GM20431 (cell line): ENCODE measurements around the gene PHOX2A.

ENCODE experiments used
- in situ Hi-C: fragments of 300-500 bp; cut with MseI, MboI; formaldehyde crosslinking; loops from one replicate; pipeline ENCODE4 v1.15.0; 2020; ENCODE audit warnings: low sequenced_read_pairs; ENCODE audit not compliant: unreplicated experiment

Gene PHOX2A

GRCh38 chr11:72250661-72251464, 6.9 kb upstream of the PHOX2A start:
- in situ Hi-C loops, result no loop called here

GRCh38 chr11:72249961-72250360, 6.0 kb upstream of the PHOX2A start:
- in situ Hi-C loops, result no loop called here

DNA sequence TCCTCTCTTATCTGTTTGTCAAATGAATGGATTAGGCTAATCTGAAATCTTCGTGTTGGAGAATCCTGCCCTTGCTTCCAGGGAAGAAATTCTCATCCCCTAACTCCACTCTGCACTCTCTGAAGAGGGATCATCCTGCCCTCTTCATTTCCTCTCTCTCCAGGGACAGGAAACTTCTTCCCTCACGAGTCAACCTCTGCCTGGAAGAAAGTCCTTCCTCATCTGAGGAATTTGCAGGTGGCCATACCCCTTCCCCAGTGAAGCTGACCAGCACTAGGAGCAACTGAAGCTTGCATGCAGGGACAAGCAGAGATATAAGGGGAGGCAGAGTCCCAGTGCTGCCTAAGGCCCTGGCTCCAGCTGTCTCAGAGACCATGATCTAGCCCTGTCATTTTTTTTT, 3.6 kb upstream of the PHOX2A start:
- in situ Hi-C loops, result no loop called here

DNA sequence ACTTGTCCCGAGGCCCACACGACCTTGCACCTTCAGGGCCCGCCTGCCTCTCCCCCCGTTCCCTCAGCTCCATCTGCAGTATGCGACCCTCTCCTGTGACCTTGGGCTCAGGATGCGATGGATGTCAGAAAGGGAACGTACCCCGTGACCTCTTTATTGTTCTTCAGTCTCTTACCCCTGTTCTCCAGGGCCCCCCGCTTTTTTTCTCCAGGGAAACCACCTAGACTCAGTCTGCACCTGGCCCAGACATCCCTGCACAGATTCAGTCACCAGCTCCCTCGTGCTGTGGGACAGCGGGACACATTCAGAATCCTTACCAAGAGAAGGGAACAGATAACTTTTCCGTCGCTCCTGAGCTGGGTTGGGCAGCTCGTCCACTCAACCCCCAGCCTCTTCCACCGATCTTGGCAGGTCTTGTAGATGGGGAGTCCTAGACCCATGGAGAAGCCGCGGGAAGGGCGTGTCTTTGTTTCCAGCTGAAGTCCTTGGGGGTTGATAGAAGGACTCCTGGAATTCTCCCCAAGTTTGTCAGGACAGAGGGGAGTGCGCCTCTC, 1.4 kb upstream of the PHOX2A start:
- in situ Hi-C loops, result no loop called here

DNA sequence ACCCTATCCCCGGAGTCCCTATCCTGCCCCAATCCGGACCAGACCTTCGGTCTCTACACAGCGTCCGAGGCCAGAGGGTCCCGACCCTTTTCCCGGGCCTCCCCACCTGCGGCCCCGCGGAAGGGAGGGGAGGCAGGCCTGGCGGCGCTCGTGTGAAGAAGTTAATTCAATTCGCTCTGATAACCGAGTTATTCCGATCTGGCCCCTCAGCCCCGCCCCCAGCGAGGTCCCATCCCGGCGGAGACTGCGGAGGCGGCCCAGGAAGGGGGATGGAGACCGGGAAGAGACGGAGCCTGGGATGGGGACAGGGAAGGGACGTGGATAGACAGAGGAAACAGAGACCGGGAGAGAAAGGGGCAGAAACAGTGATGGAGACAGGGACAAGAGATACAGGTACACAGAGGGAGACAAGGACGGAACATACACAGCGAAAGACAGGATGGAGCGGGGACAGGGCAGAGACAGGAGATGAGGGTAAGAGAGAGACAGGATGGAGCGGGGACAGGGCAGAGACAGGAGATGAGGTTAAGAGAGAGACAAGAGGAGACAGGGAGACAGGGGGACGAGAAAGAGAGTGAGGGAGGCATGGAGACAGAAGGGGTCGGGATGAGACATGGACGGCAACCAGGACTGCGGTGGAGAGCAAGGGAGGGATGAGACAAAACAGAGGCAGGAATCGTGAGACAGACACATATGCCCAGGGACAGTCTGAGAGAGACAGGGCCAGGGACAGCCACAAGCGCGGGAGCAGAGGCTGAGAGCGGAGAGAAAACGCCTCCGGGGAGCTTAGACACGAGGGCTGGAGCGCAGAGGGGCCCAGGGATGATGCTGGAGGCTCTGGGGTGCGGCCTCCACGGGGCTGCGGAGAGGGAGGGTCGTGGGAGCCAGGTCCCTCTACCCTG, 636 bp upstream of the PHOX2A start:
- in situ Hi-C loops, result no loop called here

DNA sequence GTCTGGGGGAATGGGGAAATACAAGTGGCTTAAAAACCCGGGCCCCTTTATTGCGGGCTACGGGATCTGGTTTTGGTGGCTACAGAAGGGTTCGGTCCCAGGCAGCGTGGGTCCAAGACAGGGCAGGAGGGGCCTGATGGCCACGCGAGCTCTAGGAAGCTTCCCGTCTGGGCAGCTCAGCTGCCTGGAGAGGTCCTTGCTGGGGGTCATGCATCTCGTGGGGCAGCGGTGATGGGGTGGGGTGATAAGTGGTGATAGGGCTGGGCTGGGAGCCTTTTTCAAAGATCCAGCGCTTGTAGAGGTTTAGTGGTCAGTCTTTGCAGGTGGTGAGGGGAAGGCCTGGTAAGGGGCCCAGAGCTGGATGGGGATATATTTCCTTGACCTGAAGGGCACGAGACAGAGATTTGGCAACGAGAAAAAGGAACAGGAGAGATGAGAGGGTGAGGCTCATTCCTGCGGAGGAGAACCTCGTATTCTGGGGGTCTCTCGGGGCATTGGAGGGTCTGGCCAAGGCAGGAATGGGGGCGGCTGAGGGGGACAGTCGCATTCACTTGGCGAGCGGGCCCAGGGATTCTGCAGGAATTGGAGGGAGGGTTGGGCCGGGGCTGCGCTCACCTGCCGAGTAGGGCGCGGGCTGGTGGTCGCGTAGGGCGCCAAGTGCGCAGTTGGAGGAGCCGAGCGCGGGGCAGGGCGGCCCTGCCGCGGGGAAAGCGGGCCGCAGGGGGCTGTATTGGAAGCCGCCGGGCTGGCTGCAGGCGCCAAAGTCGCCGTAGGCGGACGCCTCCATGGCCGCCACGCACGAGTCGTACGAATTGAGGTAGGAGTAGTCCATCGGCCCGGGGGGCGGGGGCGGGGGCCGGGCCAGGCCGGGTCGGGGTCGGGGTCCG, 560 bp downstream of the PHOX2A start:
- in situ Hi-C loops, result no loop called here

GRCh38 chr11:72242141-72242540, 1.8 kb downstream of the PHOX2A start:
- in situ Hi-C loops, result no loop called here

DNA sequence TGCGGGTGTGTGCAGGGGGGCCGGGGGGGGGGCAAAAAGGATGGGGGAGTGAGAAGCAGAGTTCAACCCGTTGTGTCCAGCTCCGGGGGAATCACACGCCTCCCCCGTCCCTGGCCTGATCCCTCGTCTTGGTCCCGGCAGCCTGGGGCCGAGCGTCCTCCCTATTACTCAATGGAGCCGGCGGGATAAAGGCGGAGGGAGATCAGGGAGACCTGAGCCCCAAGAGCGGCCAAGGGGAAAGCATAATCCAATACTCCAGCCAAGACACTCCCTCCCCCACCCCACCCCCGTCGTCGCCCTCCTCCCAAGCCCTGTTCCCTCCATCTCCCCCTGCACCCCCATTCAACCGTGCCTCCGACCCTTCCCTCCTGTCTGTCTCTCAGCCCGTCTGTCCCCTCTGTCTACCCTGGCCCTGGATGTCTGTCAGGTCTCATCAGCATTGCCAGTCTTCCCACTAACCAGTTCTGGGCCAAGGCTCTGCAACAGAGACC, 2.6 kb downstream of the PHOX2A start:
- in situ Hi-C loops, result no loop called here

GRCh38 chr11:72240461-72241290, 3.3 kb downstream of the PHOX2A start:
- in situ Hi-C loops, result no loop called here

- in situ Hi-C loops, result no loop called here
These were observed 4.0 kb downstream of the PHOX2A start for GRCh38 chr11:72239849-72240460.

GRCh38 chr11:72239313-72239848, 4.6 kb downstream of the PHOX2A start:
- in situ Hi-C loops, result no loop called here

DNA sequence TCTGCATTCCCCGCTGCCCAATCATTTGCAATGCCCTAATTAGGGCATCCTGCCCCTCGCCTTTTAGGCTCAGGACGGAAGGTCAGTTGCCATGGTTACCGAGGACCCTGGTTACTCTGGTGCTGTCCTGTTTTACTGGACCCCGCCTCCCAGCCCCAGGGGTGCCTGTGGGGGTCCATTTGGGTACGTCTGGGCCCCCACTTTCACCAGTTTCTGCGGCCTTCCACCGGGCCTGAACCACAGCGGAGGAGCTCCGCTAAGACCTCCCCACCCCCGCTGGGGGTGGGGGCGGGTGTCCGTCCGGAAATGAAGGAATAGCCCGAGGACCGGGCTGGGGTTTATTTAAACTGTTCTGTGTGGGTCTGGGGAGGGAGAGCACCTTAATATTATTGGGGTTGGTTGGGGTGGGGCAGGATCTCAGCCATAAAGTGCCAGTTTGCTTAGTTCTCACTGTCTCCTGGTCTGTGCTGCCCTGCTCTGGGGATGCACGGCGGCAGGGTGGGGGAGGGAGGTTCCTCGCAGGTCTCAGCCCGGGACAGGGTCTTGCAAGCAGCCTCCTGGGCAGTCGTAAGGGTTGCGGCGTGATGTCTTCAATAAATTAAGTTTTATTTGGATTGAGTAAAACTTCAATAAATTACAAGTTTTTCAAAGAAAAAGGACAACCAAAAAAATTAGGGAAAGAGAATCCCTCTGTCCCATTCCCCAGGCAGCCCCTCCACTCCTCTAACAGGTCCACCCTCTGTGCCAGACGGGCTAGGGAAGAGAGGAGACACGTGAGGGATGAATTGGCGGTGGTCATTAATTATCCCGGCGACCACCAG, 5.3 kb downstream of the PHOX2A start:
- in situ Hi-C loops, result no loop called here

- in situ Hi-C loops, result no loop called here
These were observed 5.9 kb downstream of the PHOX2A start for GRCh38 chr11:72238040-72238450.

DNA sequence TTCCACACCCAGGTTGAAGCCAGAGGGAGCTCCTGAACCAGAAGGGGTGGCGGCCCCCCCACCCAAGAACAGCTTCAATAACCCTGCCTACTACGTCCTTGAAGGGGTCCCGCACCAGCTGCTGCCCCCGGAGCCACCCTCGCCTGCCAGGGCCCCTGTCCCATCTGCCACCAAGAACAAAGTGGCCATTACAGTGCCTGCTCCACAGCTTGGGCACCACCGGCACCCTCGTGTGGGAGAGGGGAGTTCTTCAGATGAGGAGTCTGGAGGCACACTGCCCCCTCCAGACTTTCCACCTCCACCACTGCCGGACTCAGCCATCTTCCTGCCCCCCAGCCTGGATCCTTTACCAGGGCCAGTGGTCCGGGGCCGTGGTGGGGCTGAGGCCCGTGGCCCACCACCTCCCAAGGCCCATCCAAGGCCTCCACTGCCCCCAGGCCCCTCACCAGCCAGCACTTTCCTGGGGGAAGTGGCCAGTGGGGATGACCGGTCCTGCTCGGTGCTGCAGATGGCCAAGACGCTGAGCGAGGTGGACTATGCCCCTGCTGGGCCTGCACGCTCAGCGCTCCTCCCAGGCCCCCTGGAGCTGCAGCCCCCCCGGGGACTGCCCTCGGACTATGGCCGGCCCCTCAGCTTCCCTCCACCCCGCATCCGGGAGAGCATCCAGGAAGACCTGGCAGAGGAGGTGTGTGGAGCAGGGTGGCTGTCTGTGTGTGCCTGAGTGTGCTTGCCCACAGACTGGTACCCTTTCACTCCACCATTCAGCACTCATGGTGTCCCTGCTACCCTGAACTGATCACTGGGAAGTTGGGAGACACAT, 6.7 kb downstream of the PHOX2A start:
- in situ Hi-C loops, result no loop called here

DNA sequence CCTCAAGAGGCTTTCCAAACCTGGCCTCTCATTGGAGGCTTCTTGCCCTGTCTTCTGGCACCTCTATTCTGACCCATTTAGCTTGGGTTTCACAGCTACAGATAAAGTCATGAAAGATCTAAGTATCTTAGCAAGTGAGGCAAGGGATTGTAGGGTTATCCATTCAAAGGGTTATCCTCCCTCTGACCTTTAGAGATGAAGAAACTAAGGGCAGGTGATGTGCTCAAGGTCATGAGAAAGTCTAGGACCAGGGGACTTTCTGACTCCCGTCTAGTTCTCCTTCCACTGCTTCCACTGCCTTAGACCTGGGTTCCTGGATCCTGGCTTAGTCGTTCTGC, 7.2 kb downstream of the PHOX2A start:
- in situ Hi-C loops, result no loop called here

- in situ Hi-C loops, result no loop called here
These were observed 7.8 kb downstream of the PHOX2A start for GRCh38 chr11:72236083-72236697.
